Uterus (tissue), 4 donors: ENCODE measurements around the gene LIME1. TPM values are rescaled to one million over a fixed set of nuclear protein-coding genes. Genes with fewer than 3 reads are reported as not detected.

Source experiments
- DNase-seq, 2 donors: peaks; one replicate each; pipeline ENCODE4 v3.0.0-alpha.2; 2019 to 2020
- H3K27ac ChIP-seq, 2 donors: fragments of 200-600 bp; sonication (generic); 1 replicate in 1 of 2; 2 replicates in 1 of 2; pipeline ENCODE4 v1.5.1; 2016 to 2018
- H3K27me3 ChIP-seq, 2 donors: fragments of 200-600 bp; sonication (generic); one replicate each; pipeline ENCODE4 v1.5.1; 2018 to 2019; ENCODE audit warnings: control low read depth in 1 of 2
- H3K36me3 ChIP-seq, 2 donors: fragments of 200-600 bp; sonication (generic); one replicate each; pipeline ENCODE4 v1.5.1; 2019; ENCODE audit warnings: control low read depth in 1 of 2
- H3K4me1 ChIP-seq, 2 donors: fragments of 200-600 bp; sonication (generic); one replicate each; pipeline ENCODE4 v1.5.1; 2018 to 2019; ENCODE audit warnings: control low read depth in 1 of 2
- H3K4me3 ChIP-seq, 2 donors: fragments of 200-600 bp; sonication (generic); 1 replicate in 1 of 2; 2 replicates in 1 of 2; pipeline ENCODE4 v1.5.1; 2018 to 2019; ENCODE audit warnings: mild to moderate bottlenecking in 1 of 2
- H3K9me3 ChIP-seq, 2 donors: fragments of 200-600 bp; sonication (generic); one replicate each; pipeline ENCODE4 v1.5.1; 2019; ENCODE audit warnings: control low read depth in 1 of 2
- CTCF ChIP-seq, 4 experiments: fragments of 200-600 bp in 2 of 4; fragments of 450-650 bp in 2 of 4; sonication (generic) in 2 of 4; IDR thresholded peaks; one replicate each; pipeline ENCODE4 v1.5.1; 2016 to 2019; ENCODE audit warnings: antibody characterized with exemption in 4 of 4, mild to moderate bottlenecking in 2 of 4, moderate library complexity in 1 of 4
- POLR2A ChIP-seq, 2 donors: fragments of 450-650 bp; IDR thresholded peaks; one replicate each; pipeline ENCODE4 v1.6.1; 2016; ENCODE audit warnings: antibody characterized with exemption in 2 of 2, mild to moderate bottlenecking in 1 of 2, moderate library complexity in 1 of 2
- intact Hi-C: fragments of 100-400 bp; cut with DNase I; formaldehyde crosslinking; loops from one replicate; pipeline ENCODE4 v1.15.1; 2023; ENCODE audit warnings: low total_unique reads
- total RNA-seq, 4 donors: library from RNA; depleted of rRNA in 3 of 4; stranded (reverse); fragments of >200 nt in 3 of 4; gene quantifications; one replicate each; pipeline versions ENCODE4 v1.1.0 to v1.2.4, GENCODE V29; 2014 to 2023
- donor health status: DM: yes; HTN: yes; CAD: no.

Gene LIME1
- total RNA-seq, 4 donors from 2014 or later, result 2.6 to 10.5 (median 8.4) TPM

GRCh38 chr20:63781181-63781580 is 44.7 kb downstream of the LIME1 start:
- no peaks in the 10 kb centered on the region for H3K4me1 ChIP-seq
- intact Hi-C loops, result loop anchor here (10.0 kb wide), 1 partner anchor 84 kb away; the partner anchor contains the start of genes ABHD16B and TPD52L2
- no peaks in the 10 kb centered on the region for H3K9me3 ChIP-seq
- H3K27ac ChIP-seq, result no peak overlapping the region
- H3K4me3 ChIP-seq, result no peak overlapping the region
- no peak for DNase-seq
- no peaks in the 10 kb centered on the region for H3K27me3 ChIP-seq
- no peak for TF ChIP-seq POLR2A (IDR thresholded peaks at IDR 0.05)
- no peak for TF ChIP-seq CTCF (IDR thresholded peaks at IDR 0.05)
- H3K36me3 ChIP-seq, result no peaks in the 10 kb centered on the region

GRCh38 chr20:63782051-63782471 is 45.6 kb downstream of the LIME1 start:
- H3K4me3 ChIP-seq, result no peak overlapping the region
- TF ChIP-seq POLR2A (IDR thresholded peaks at IDR 0.05) (no peak), CTCF (IDR thresholded peaks at IDR 0.05) (no peak)
- H3K27me3 ChIP-seq, result no peaks in the 10 kb centered on the region
- H3K9me3 ChIP-seq, result no peaks in the 10 kb centered on the region
- no peaks in the 10 kb centered on the region for H3K36me3 ChIP-seq
- intact Hi-C loops, result loop anchor here (10.0 kb wide), 1 partner anchor 83 kb away; the partner anchor contains the start of genes ABHD16B and TPD52L2
- no peak overlapping the region for H3K27ac ChIP-seq
- H3K4me1 ChIP-seq, result no peaks in the 10 kb centered on the region
- DNase-seq, result no peak

GRCh38 chr20:63782521-63782971 is 46.1 kb downstream of the LIME1 start:
- Histone ChIP-seq H3K27me3 (no peaks in the 10 kb centered on the region), H3K9me3 (no peaks in the 10 kb centered on the region), H3K27ac (no peak overlapping the region), H3K36me3 (no peaks in the 10 kb centered on the region), H3K4me3 (no peak overlapping the region), H3K4me1 (no peaks in the 10 kb centered on the region)
- DNase-seq, result no peak
- intact Hi-C loops, result loop anchor here (10.0 kb wide), 1 partner anchor 82 kb away; the partner anchor contains the start of genes ABHD16B and TPD52L2
- TF ChIP-seq POLR2A (IDR thresholded peaks at IDR 0.05) (no peak), CTCF (IDR thresholded peaks at IDR 0.05) (no peak)

- TF ChIP-seq CTCF (IDR thresholded peaks at IDR 0.05) (no peak), POLR2A (IDR thresholded peaks at IDR 0.05) (no peak)
- H3K4me1 ChIP-seq, result no peaks in the 10 kb centered on the region
- no peak overlapping the region for H3K4me3 ChIP-seq
- DNase-seq, result no peak
- intact Hi-C loops, result loop anchor here (10.0 kb wide), 1 partner anchor 81 kb away; the partner anchor contains the start of genes ABHD16B and TPD52L2
- no peak overlapping the region for H3K27ac ChIP-seq
- no peaks in the 10 kb centered on the region for H3K27me3 ChIP-seq
- H3K9me3 ChIP-seq, result no peaks in the 10 kb centered on the region
- no peaks in the 10 kb centered on the region for H3K36me3 ChIP-seq
Observed at GRCh38 chr20:63783970-63784369, 47.5 kb downstream of the LIME1 start.

GRCh38 chr20:63785691-63786131 is 49.2 kb downstream of the LIME1 start:
- H3K27ac ChIP-seq, result no peak overlapping the region
- no peaks in the 10 kb centered on the region for H3K4me1 ChIP-seq
- DNase-seq, result no peak
- no peaks in the 10 kb centered on the region for H3K27me3 ChIP-seq
- no peaks in the 10 kb centered on the region for H3K9me3 ChIP-seq
- no peak overlapping the region for H3K4me3 ChIP-seq
- H3K36me3 ChIP-seq, result no peaks in the 10 kb centered on the region
- no peak for TF ChIP-seq CTCF (IDR thresholded peaks at IDR 0.05)
- no peak for TF ChIP-seq POLR2A (IDR thresholded peaks at IDR 0.05)
- intact Hi-C loops, result loop anchor here (10.0 kb wide), 1 partner anchor 79 kb away; the partner anchor contains the start of genes ABHD16B and TPD52L2
